ENCODE data around the gene FAM227A. TPM values are rescaled to one million over a fixed set of nuclear protein-coding genes. Genes with fewer than 3 reads are reported as not detected.

The FAM227A gene
- total and polyA plus RNA-seq, 2 donors (not counting 3 experiments of a cell fraction or from before 2014, with no cell fraction given) = 0.58 to 1.9 TPM

DNA sequence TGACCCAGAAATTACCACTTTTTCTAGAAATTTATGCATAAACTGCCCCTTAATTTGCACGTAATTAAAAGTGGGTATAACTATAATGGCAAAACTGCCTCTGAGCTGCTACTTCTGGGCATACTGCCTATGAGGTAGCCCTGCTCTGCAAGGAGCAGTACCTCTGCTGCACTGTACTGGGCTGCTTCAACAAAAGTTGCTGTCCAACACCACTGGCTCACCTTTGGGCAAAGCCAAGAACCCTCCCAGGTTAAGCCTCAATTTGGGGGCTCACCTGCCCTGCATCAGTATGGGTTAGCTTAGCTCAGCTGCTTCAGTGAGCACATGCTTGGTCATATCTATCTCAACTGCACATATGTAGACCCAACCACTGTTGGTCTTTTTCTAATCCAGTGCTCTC lies 90.8 kb downstream of the FAM227A start:
- CTCF ChIA-PET = interaction anchor here (1.4 to 1.8 kb wide), 2 partner anchors 9 to 513 kb away, joined by 3 to 4 read pairs; no protein-coding TSS in a partner anchor
- no peak for DNase-seq (ENCODE audit: low read depth, low spot score)
- H3K9ac ChIP-seq (replicated peaks; ENCODE audit: extremely low read depth, insufficient read depth, low read length) = no peak overlapping the region
- H3K27ac ChIP-seq (ENCODE audit: insufficient read depth, low read depth, low read length) = no peak overlapping the region
- H3K4me3 ChIP-seq (replicated peaks in 1 of 3; ENCODE audit: insufficient read depth in 1 of 3, low read depth in 1 of 3, low read length in 3 of 3) = no peak overlapping the region
- no peaks in the 10 kb centered on the region for H3K9me1 ChIP-seq (replicated peaks; ENCODE audit: control insufficient read depth, extremely low read depth, insufficient read depth, low read length)
- peaks cover 2% of the 10 kb centered on the region for H3K4me1 ChIP-seq (ENCODE audit: control insufficient read depth, extremely low read depth, insufficient read depth, low read length)
- dilution Hi-C loops (cut with MboI; ENCODE audit: extremely low pct_ligation_motif_present, low sequenced_read_pairs) = no loop called here
- no peaks in the 10 kb centered on the region for H3K27me3 ChIP-seq (ENCODE audit: control insufficient read depth in 2 of 2, insufficient read depth in 2 of 2, low read length in 2 of 2)
- no peaks in the 10 kb centered on the region for H3K36me3 ChIP-seq (ENCODE audit: control insufficient read depth in 2 of 2, extremely low read depth in 1 of 2, insufficient read depth in 2 of 2, low read length in 2 of 2)
- POLR2A ChIA-PET = no interaction called here
- no TSS peak for BruUV-seq (replicated peaks)
- TF ChIP-seq MYC (IDR thresholded peaks at IDR 0.05; ENCODE audit: low read depth, low read length) (no peak), EZH2 (IDR thresholded peaks at IDR 0.05; ENCODE audit: borderline replicate concordance, low read depth, low read length, severe bottlenecking) (no peak), FOS (IDR thresholded peaks at IDR 0.05; ENCODE audit: borderline replicate concordance, insufficient read depth, low read length) (no peak), GATA2 (IDR thresholded peaks at IDR 0.05; ENCODE audit: insufficient read depth, insufficient read length, low read depth, low read length) (no peak)
- TF ChIP-seq, protein P1, sequence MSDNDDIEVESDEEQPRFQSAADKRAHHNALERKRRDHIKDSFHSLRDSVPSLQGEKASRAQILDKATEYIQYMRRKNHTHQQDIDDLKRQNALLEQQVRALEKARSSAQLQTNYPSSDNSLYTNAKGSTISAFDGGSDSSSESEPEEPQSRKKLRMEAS (IDR thresholded peaks at IDR 0.05; ENCODE audit: insufficient read depth, insufficient read length) = no peak
- TF ChIP-seq, protein P2, sequence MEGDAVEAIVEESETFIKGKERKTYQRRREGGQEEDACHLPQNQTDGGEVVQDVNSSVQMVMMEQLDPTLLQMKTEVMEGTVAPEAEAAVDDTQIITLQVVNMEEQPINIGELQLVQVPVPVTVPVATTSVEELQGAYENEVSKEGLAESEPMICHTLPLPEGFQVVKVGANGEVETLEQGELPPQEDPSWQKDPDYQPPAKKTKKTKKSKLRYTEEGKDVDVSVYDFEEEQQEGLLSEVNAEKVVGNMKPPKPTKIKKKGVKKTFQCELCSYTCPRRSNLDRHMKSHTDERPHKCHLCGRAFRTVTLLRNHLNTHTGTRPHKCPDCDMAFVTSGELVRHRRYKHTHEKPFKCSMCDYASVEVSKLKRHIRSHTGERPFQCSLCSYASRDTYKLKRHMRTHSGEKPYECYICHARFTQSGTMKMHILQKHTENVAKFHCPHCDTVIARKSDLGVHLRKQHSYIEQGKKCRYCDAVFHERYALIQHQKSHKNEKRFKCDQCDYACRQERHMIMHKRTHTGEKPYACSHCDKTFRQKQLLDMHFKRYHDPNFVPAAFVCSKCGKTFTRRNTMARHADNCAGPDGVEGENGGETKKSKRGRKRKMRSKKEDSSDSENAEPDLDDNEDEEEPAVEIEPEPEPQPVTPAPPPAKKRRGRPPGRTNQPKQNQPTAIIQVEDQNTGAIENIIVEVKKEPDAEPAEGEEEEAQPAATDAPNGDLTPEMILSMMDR (IDR thresholded peaks at IDR 0.05; ENCODE audit: extremely low read depth in 1 of 2, insufficient read depth in 1 of 2, low read depth in 1 of 2, low read length in 2 of 2) = no peak
- H3K79me2 ChIP-seq (ENCODE audit: control insufficient read depth, insufficient read depth, low read length) = no peaks in the 10 kb centered on the region
- intact Hi-C loops (cut with micrococcal nuclease) = no loop called here
- H2AFZ ChIP-seq (ENCODE audit: low read depth, low read length) = no peak overlapping the region
- H3K9me3 ChIP-seq (replicated peaks; ENCODE audit: control insufficient read depth, insufficient read depth, low read length) = no peaks in the 10 kb centered on the region
- H3K4me2 ChIP-seq (ENCODE audit: insufficient read depth, low read length) = no peak overlapping the region
- no peaks in the 10 kb centered on the region for H4K20me1 ChIP-seq (replicated peaks; ENCODE audit: control insufficient read depth, extremely low read depth, insufficient read depth, low read length)
- FAIRE-seq = no peak

Data from endothelial cell of umbilical vein (primary cell).